NOMO-1 treated with dmso at 0.1 percent for 144 hours (cell line): ENCODE data around the gene FAM161B.
"Not testable (repeated sequence)": the region's sequence is repeated elsewhere in the genome, so short reads cannot be mapped to it uniquely, and the experiment has no call there.

Source experiments
- DNase-seq: peaks from one replicate; lab custom pipeline; 2025; ENCODE audit not compliant: unreplicated experiment; lab: John Stamatoyannopoulos, UW

Gene FAM161B

DNA sequence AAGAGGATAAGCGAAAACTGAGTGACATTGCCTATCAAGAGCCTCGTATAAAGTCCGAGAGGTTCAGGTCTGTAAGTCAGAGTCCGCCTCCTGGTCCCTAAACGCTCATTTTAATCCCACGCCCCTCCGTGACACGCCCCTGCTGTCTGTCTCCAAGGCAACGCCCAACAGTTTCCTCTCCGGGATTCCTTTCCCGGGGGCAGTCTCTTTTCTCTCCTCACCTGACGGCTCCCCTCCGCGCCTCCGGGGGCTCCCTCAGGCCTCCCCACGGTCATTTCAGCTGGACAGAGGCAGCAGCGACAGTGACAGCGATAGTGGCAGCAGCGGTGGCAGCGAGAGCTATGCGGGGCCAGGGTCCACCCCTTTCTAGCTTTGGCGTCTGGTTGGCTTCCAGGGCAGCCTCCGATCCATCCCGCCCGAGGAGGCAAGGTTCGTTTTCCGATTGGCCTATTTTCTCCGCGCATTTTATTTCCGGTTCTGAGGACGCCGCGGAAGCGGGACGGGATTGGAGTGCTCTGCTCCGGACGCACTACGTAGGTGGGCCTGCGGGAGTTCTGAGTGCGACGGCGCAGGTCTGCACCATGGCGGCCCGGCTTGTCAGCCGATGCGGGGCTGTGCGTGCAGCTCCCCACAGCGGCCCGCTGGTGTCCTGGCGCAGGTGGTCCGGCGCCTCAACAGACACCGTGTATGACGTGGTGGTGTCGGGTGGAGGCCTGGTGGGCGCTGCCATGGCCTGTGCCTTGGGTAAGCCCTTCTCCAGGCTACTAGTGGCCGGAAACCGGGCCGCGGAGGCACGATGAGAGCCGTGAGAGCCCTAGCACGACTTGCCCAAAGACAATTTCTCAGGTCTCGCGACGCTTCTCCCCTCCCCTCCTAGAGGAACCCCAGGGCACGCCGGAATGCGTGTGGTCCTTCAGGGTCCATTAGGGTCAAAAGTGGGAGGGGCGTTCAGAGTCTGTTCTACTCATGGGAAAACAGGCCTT is at the start of gene FAM161B, which contains the start of gene COQ6:
FAM161B (minus strand) TSS at position 343 of the 983 bp plus-strand sequence; CDS start at position 275, 68 bp downstream.
COQ6 (plus strand) TSS at position 551 of the 983 bp plus-strand sequence; CDS start at position 582, 31 bp downstream.
- peak; percentile 97 for DNase-seq

DNA sequence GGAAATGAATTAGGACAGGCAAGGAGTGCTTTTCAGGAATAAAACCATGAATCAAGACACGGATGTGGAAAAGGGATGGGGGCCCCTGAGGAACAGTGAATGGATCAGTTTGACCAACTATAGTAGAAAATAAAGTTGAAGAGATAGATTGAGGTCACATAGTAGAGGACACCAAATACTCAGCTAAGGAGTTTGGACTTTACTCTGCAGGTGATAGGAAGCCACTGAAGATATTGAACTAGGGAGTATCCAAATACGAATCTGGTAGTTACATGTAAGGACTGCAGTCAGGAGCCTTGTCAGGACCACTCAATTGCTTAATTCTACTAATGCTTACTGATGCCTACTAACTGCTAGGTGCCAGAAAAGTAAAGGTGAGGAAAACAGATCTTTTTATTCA is 48.8 kb upstream of the FAM161B start:
- DNase-seq, result no peak

DNA sequence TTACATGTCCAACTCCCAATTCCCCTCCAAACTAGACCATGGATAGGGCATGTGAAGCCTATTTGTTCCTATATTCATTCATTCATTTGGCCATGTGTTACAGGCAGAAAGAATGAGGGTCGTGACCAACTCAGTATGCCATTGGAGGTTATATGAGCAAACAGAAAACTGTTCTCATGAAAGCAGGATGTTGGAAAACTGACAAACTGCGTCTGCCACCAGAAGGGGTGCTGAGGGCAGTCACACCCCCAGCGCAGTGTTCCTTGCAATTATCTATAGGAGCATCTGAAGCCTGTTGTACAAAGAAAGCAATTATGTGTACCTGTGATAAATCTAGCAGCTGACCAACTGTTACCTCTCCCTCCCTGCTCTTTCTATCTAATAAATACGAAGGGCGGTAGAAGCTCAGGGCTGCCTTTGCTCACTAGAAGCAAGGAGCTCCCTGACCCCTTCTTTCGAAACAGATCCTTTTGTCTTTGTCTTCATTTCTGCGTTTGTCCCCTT is 48.1 kb upstream of the FAM161B start:
- DNase-seq, result no peak

DNA sequence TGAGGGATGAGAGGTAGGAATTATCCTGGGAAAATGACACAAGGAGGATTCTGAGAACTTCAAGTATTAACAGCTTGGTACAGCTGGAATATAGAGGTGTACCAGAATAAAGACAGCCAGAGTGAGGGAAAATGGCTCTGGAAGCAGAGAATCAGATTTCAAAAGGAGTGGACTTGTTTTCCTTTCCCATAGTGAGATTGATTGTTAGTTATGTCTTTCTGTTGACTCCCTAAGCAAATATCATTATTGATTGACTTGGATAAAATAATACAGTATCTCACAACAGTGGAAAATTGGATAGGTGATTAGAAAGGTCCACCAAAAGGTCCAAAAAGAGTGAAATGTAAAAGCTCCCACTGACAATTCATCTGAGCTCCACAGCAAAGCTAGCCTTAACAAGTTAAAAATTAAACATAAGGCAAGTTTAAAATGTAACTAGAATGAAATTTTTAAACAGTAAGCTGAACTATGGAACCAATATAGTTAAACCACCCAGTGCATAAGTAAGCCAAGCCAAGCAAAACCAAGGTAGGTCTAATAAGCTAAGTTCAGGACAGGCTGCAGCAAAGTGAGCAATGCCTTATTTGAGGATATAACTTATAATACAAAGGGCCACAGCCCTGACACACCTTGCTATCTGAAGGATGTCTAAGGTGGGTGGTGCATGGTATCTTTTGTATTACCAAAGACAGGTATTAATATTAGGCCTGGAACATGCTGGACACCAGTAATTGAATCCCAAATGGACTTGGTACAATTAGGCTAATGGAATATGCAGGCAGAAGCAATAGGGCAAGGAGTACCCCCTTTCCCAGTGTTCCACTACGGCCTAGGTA is 47.4 kb upstream of the FAM161B start:
- DNase-seq, result no peak

DNA sequence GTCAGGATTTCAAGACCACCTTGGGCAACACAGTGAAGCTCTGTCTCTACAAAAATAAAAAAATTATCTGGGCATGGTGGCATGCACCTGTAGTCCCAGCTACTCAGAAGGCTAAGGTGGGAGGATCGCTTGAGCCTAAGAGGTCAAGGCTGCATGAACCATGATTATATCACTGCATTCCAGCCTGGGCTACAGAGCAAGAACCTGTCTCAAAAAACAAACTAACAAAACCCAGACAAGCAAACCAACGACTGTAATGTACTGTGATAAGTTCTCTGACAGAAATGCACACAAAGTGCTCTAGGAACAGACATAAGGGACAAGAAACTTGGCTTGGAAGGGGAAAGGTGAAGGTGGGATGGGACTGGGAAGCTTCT is 46.8 kb upstream of the FAM161B start:
- DNase-seq, result no peak

DNA sequence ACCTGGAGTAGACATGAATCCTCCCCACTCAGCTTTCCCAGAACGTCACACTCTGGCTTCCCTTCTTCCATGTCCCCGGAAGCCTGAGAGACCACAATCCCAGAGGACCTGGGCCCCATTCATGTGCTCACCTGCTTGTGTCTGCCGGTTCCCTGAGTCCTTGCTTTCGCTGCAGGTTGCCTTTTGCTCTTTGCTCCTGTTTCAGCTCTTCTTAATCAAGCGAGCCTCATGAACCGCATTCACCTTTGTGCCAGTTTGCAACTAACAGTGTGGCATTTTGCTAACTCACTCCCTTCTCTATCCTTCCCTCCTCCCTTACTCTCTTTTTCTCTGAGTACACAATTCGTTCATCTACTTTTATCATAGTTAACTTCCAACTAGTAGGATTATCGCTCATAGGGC is 46.1 kb upstream of the FAM161B start:
- DNase-seq, result no peak

GRCh38 chr14:73994926-73995325 is 45.0 kb upstream of the FAM161B start:
- DNase-seq, result not testable (repeated sequence)

DNA sequence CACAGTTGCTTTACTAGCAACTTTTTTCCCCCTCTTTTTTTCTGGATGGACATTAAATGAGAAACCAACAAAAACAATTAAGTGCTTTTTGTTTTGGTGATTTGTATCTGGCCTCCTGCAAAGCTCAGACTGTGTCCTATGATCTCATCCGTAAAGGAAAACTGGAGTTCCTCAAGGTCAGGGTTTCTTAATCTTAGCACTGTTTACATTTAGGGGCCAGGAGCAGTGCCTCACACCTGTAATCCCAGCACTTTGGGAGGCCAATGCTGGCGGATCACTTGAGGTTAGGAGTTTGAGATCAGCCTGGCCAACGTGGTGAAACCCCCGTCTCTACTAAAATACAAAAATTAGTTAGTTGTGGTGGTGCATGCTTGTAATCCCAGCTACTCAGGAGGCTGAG is 41.2 kb upstream of the FAM161B start:
- DNase-seq, result no peak

DNA sequence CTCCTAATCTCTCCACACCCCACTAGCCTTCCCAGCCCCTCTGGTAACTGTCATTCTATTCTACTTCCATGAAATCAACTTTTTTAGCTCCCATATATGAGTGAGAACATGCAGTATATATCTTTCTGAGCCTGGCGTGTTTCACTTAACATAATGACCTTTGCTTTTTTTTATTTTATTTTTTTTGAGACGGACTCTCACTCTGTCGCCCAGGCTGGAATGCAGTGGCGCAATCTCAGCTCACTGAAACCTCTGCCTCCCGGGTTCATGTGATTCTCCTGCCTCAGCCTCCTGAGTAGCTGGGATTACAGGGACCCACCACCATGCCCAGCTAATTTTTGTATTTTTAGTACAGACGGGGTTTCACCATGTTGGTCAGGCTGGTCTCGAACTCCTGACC is 38.8 kb upstream of the FAM161B start:
- not testable (repeated sequence) for DNase-seq

- DNase-seq, result no peak
These were observed 38.2 kb upstream of the FAM161B start for GRCh38 chr14:73988065-73988464.

GRCh38 chr14:73977896-73978295 is 28.0 kb upstream of the FAM161B start:
- DNase-seq, result no peak

DNA sequence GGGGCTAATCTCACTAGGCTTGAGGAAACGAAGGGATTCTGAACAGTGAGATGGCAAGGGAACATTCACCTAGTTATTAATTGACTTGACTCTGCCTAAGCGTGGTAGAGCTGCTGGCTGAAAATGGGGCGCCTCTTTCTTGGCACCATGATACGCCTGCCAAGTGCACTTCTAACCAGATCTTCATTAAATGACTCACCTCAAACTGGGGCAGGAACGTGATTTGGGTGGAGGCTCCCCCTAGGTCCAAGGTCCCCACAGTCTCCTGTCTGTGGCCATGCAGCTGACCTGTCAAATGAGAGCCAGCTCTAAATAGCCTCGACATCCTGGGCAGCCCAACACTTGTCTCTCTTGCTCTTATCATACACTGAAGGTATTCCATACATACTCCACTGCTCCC is 26.2 kb upstream of the FAM161B start:
- DNase-seq, result no peak

DNA sequence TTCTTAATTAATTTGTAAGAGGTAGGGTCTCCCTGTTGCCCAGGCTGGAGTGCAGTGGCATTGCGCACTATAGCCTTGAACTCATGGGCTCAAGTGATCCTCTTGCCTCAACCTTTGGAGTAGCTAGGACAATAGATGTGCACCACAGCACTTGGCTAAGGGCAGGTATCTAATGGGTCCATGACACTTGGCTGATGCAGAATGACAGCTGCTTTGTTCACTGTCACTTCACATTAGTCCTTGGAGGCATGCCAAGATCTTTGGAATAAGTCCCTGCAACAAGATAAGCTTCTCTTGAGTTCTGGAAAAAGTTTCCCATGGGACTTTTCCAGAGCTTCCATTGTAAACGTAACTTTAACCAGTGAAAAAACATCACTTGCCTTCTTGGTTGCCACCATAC is 23.6 kb upstream of the FAM161B start:
- no peak for DNase-seq

DNA sequence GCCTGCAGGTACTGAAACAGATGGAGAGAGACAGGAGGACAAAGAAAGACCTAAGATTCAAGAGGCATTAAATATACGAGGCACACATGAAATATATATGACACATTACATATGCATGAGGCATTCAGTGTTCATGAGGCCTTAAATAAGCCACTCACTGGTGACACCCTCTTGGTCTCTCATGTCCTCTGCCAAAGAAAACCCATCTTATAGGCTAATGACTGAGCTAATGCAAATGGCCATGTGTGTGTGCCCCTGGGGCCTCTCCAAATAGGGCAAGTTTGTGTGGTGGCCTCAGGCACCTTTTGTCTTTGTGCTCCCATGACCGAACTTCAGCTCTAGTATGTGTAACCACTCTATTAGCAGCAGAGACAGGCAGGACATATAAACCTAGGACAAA is 19.0 kb upstream of the FAM161B start:
- DNase-seq, result no peak

GRCh38 chr14:73965216-73965615 is 15.3 kb upstream of the FAM161B start:
- no peak for DNase-seq

DNA sequence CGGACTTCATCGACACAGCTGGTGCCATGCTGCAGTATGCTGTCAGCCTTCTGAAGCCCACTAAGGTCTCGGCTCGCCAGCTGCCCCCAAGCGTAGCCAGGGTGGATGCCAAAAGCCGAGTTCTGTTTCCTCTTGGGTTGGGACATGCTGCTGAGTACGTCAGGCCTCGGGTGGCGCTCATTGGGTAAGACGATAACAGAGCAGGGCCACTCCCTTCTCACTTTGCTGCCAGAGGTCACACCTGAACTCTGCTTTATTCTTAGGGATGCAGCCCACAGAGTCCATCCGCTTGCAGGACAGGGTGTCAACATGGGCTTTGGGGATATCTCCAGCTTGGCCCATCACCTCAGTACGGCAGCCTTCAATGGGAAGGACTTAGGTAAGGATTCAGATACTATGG is 11.3 kb upstream of the FAM161B start:
- no peak for DNase-seq

DNA sequence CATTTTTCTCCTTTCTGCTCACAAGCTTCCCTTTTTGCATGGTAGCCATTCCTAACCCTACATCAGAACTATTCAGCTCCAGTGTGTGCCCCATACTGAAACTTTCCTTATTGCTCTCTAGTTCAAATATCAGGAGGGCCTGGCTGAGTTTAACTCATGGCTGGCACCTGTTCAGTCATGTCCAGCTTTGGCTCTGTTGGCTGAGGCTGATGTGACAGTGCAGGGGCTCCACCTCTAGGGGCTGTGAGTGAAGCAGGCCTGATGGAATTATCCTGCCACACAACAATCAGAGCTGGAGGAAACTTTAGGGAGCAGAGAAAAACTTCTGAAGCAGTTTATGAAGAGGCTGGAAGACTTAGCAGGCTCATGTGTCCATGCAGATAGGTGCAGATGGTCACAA is 8.7 kb upstream of the FAM161B start:
- no peak for DNase-seq

DNA sequence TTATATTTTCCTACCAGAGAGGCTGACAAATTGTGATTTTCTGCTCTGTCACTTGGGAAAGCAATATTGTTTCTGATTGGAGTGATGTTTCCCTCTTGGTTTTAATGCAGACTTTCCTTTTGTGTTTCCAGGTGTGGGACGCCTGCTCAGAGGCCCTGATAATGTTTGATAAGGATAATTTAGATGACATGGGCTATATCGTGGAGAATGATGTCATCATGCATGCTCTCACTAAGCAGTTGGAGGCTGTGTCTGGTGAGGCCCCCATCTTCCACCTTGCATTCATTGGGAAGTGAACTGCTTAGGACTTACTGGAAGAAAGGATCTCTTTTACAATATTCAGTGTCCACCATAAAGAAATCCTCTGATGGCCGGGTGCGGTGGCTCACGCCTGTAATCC is 5.8 kb upstream of the FAM161B start:
- no peak for DNase-seq

DNA sequence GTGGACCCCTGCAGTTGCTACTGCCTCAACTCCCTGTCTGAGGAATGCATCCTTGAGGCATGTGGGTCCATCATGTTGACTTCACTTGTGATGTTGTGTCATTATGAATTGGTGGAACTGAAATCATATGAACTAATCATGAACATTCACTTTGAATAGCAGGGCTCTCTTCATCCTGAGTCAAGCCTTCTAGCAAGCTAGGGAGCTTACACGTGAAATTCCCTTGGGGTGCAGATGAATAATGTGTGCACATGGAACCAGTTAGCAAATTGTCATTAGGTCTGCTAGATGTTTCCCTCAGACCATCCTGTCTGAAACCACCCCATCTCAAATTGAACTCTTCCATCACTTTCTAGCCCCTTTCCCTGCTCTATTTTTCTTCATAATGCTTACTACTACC is 3.8 kb upstream of the FAM161B start:
- no peak for DNase-seq

DNA sequence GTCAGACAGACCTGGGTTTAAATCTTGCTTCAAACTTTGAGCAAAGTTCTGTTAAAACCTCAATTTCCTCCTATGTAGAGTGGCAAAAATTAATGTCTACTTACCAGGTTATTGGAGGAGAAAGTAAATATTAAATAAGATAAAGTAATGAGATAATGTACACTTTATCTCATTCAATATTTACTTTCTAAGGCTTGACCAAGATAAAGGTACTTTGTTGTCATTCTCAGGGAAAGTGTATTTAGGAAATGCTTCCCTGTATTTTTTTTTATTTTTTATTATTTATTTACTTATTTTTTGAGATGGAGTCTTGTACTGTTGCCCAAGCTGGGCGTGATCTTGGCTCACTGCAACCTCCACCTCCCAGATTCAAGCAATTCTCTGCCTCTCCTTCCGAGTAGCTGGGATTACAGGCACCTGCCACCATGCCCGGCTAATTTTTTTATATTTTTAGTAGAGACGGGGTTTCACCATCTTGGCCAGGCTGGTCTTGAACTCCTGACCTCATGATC is 4.7 kb downstream of the FAM161B start:
- DNase-seq, result no peak

GRCh38 chr14:73944432-73945158 is 5.3 kb downstream of the FAM161B start:
- DNase-seq, result no peak
